Mucosa of descending colon (tissue), 3 donors: ENCODE data around the gene TBCEL. TPM values are rescaled to one million over a fixed set of nuclear protein-coding genes. Genes with fewer than 3 reads are reported as not detected.

ENCODE experiments used
- ATAC-seq: fragments of 200-7000 bp; cut with Tn5 transposase; one replicate; pipeline ENCODE4 v1.9.1; 2020; ENCODE audit warnings: mild to moderate bottlenecking, moderate library complexity
- DNase-seq, 3 donors: peaks; one replicate each; pipeline ENCODE4 v3.0.0-alpha.2; 2020
- H3K36me3 ChIP-seq: fragments of 200-600 bp; one replicate; pipeline ENCODE4 v1.8.0; 2021; ENCODE audit warnings: low read depth, mild to moderate bottlenecking
- H3K4me1 ChIP-seq: fragments of 200-600 bp; one replicate; pipeline ENCODE4 v1.8.0; 2021; ENCODE audit warnings: low read depth, mild to moderate bottlenecking
- H3K4me3 ChIP-seq: fragments of 200-600 bp; one replicate; pipeline ENCODE4 v1.8.0; 2021; ENCODE audit warnings: mild to moderate bottlenecking
- H3K9me3 ChIP-seq: fragments of 200-600 bp; one replicate; pipeline ENCODE4 v1.8.0; 2021; ENCODE audit warnings: mild to moderate bottlenecking
- CTCF ChIP-seq: fragments of 200-600 bp; IDR thresholded peaks from one replicate; pipeline ENCODE4 v1.8.0; 2022; ENCODE audit warnings: antibody characterized with exemption, mild to moderate bottlenecking
- intact Hi-C, 2 donors: fragments of 100-400 bp; cut with DNase I in 1 of 2; cut with micrococcal nuclease in 1 of 2; formaldehyde crosslinking; loops; one replicate each; pipeline versions ENCODE4 v1.11.0 to v1.11.1; 2022; cut with DNase I, micrococcal nuclease
- total RNA-seq, 3 donors: library from RNA; stranded (reverse); fragmentation: NEBNext Ultra II Directional in 2 of 3; extraction: Animal tissue kit (Norgen Biotek cat#: 25700) in 2 of 3; gene quantifications; one replicate each; pipeline versions ENCODE4 v1.2.1 to v1.2.4, GENCODE V29; 2021 to 2023
- donor health status: DM: no; HTN: no; CAD: no; lungs with moderate emphysema.
- donor health status: DM: no; HTN: no; CAD: no.
- donor health status: DM: no; HTN: yes; CAD: no.

The TBCEL gene
- total RNA-seq, 3 donors from 2014 or later = 11.7 to 36.5 (median 12.8) TPM

GRCh38 chr11:121138259-121138658 is 114.4 kb downstream of the TBCEL start:
- no peak for ATAC-seq
- Histone ChIP-seq H3K36me3 (no peaks in the 10 kb centered on the region), H3K9me3 (no peaks in the 10 kb centered on the region), H3K4me3 (no peak overlapping the region), H3K4me1 (no peaks in the 10 kb centered on the region)
- no peak for TF ChIP-seq CTCF
- intact Hi-C loops = no loop called here
- DNase-seq = no peak

- intact Hi-C loops = no loop called here
- ATAC-seq = no peak
- TF ChIP-seq CTCF = no peak
- no peaks in the 10 kb centered on the region for H3K36me3 ChIP-seq
- no peak overlapping the region for H3K4me3 ChIP-seq
- DNase-seq = no peak
- no peaks in the 10 kb centered on the region for H3K4me1 ChIP-seq
- no peaks in the 10 kb centered on the region for H3K9me3 ChIP-seq
These were observed 116.5 kb downstream of the TBCEL start for GRCh38 chr11:121140369-121140768.

Other genes starting within 250 kb of the TBCEL start
- gene TECTA, start 77.1 kb downstream of the TBCEL start, total RNA-seq = under 1 TPM; 0.20 to 0.82 (median 0.39) TPM